ENCODE results near the gene FAM120B. TPM values are rescaled to one million over a fixed set of nuclear protein-coding genes. Genes with fewer than 3 reads are reported as not detected.

Gene FAM120B
- total RNA-seq, 6 experiments from 2014 or later, result 9.5 to 15.7 (median 13.1) TPM

DNA sequence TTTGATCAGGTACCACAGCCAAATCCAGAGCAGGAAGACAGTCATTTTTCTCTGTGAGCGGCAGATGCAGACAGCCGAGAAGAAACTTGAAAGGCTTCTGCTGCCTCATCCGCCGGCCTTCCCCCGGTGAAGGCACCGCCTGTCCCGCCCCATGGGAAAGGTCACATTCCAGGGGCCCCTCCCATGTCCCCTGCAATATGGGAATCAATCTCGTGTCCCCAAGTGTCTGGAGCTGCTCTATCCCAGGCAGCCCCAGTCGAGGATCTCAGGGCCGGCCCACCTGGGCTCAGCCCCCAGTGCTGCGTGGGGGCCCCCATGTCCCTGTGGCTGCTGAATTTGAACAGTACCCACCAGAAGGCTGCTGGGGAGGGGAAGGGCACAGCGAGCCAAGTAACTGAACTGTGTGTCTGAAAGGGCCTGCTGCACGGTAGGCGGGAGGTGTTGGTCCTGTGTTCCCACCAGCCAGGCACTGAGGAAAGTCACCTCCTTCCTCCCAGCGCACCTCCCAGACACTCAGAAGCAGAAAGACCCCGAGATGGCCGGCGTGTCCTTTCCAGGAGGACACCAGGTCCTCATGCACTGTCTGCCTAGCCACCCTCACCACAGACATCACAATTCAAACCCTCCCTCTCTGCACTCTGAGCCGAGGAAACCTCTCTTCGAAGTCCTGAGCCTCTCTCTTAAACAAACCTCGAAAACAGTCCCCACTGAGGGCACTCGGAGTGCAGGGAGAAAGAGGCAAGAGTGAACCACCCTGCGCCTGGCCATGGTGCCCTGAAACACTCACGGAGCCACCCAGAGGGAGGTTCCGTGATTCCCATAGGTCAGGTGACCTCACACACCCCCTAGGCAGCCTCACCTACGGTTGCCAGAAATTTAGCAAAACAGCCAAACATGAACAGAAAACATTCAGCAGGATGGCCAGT lies 147.3 kb downstream of the FAM120B start:
- WGBS (ENCODE audit: insufficient coverage, low coverage, low lambda C conversion rate, missing lambda C conversion rate), result 58% methylated on average over 8 of the region's 26 CpGs
- H3K4me3 ChIP-seq, result no peak overlapping the region

DNA sequence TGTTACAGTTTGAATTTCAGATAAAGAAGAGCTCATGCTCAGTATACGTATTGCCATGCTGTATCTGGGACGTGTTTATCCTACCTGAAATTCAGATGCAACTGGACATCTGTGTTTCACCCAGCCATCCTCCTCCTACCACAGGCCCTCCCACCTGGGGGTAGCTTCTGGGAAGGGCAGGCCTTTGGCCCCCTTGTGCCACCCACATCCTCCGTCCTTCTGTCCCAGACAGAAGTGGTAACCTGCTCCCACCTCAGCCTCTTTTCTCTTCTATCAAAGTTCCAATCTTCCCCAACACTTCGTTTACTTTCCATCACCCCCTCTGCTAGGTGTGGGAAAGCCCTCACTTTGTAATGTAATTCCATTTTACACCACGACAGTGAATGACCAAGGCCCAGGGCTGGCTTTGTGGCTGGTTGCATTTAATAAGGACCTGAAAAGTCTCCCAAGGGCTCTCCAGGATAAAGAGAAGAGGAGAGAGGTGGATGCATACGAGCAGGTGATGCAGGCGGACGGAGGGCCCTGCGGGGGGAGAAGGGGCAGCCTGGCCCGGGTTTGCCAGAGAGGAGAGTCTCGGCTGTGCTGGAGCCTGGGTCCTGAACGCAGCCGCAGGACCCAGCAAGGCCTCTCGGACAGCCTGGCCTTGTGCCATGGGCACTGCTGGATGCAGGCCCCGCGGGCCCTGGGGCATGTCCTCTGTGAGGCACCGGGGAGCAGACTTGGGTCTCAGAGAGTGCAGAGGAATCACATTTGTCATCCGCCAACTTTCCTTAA lies 148.1 kb downstream of the FAM120B start:
- Histone ChIP-seq H3K9me3 (no peaks in the 10 kb centered on the region), H3K4me1 (no peaks in the 10 kb centered on the region), H3K4me3 (no peak overlapping the region), H3K27ac (no peak overlapping the region), H3K36me3 (no peaks in the 10 kb centered on the region), H3K27me3 (no peaks in the 10 kb centered on the region)
- intact Hi-C loops (cut with DNase I), result no loop called here
- TF ChIP-seq POLR2A (IDR thresholded peaks at IDR 0.05), result no peak
- TF ChIP-seq, protein P1, sequence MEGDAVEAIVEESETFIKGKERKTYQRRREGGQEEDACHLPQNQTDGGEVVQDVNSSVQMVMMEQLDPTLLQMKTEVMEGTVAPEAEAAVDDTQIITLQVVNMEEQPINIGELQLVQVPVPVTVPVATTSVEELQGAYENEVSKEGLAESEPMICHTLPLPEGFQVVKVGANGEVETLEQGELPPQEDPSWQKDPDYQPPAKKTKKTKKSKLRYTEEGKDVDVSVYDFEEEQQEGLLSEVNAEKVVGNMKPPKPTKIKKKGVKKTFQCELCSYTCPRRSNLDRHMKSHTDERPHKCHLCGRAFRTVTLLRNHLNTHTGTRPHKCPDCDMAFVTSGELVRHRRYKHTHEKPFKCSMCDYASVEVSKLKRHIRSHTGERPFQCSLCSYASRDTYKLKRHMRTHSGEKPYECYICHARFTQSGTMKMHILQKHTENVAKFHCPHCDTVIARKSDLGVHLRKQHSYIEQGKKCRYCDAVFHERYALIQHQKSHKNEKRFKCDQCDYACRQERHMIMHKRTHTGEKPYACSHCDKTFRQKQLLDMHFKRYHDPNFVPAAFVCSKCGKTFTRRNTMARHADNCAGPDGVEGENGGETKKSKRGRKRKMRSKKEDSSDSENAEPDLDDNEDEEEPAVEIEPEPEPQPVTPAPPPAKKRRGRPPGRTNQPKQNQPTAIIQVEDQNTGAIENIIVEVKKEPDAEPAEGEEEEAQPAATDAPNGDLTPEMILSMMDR (IDR thresholded peaks at IDR 0.05), result no peak
- ATAC-seq (no peak), DNase-seq (no peak)
- 51% methylated on average over 7 of the region's 18 CpGs for WGBS (ENCODE audit: insufficient coverage, low coverage, low lambda C conversion rate, missing lambda C conversion rate)

More for the DNA sequence above, 147.3 kb downstream of the FAM120B start:
- no peak for ATAC-seq
- DNase-seq, result no peak
- intact Hi-C loops (cut with DNase I), result no loop called here
- no peaks in the 10 kb centered on the region for H3K36me3 ChIP-seq
- no peaks in the 10 kb centered on the region for H3K27me3 ChIP-seq
- TF ChIP-seq POLR2A (IDR thresholded peaks at IDR 0.05), result no peak
- TF ChIP-seq, protein P1 (IDR thresholded peaks at IDR 0.05), result no peak
- H3K9me3 ChIP-seq, result no peaks in the 10 kb centered on the region
- H3K27ac ChIP-seq, result no peak overlapping the region
- no peaks in the 10 kb centered on the region for H3K4me1 ChIP-seq

DNA sequence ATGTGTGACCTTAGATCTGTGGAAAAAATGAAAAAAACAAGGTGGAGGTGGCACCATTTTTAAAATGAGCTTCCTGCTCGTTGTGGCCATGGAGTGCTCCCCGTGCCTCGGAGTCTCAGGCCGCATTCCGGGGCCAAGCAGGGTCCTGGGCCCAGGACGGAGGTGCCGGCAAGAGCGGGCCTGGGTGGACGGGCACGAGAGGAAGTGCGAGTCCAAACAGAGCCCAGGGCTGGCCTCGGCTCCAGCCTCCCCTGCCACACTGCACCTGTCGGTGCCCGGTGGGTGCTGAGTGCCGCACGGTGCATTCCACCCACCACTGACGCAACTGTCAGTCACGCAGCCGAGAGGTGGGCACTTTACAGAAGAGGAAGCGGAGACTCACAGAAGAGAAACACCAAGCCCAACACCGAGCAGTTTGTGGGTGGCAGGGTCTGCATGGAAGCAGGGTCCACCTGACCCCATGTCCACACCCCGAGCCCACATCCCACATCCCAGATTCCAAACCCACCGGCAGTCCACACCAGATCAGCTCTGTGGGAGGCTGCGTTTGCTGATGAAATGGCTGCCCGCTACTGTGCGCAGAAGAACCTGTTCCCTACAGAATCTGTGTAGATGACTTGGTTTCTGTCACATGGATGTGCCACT lies 148.9 kb downstream of the FAM120B start:
- intact Hi-C loops (cut with DNase I), result no loop called here
- Histone ChIP-seq H3K36me3 (no peaks in the 10 kb centered on the region), H3K27me3 (no peaks in the 10 kb centered on the region), H3K9me3 (no peaks in the 10 kb centered on the region), H3K4me3 (no peak overlapping the region), H3K27ac (no peak overlapping the region), H3K4me1 (no peaks in the 10 kb centered on the region)
- 83% methylated on average over 18 of the region's 26 CpGs for WGBS (ENCODE audit: insufficient coverage, low coverage, low lambda C conversion rate, missing lambda C conversion rate)
- ATAC-seq (no peak), DNase-seq (no peak)
- TF ChIP-seq, protein P1 (IDR thresholded peaks at IDR 0.05), result no peak
- no peak for TF ChIP-seq POLR2A (IDR thresholded peaks at IDR 0.05)

DNA sequence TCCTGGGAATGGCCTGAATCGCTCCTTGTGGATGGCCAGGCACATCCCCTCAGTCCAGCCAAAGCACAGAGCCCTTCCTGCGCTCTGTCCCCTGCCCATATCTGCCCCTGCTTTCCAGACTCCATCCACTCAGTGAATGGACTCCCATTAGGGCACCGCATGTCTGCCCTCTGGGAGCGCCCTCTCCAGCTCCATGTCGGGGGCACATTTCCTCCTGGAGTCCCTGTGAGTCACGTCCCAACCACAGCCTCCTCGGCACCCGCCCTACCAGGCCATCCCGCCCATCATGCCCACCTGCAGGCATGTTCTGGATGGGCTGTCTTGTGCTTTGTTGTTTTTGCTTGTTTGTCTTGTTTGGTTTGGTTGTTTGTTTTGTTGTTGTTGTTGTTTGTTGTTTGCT lies 149.8 kb downstream of the FAM120B start:
- Histone ChIP-seq H3K27ac (no peak overlapping the region), H3K9me3 (no peaks in the 10 kb centered on the region), H3K4me3 (no peak overlapping the region), H3K4me1 (no peaks in the 10 kb centered on the region), H3K36me3 (no peaks in the 10 kb centered on the region), H3K27me3 (no peaks in the 10 kb centered on the region)
- TF ChIP-seq POLR2A (IDR thresholded peaks at IDR 0.05), result no peak
- TF ChIP-seq, protein P1 (IDR thresholded peaks at IDR 0.05), result no peak
- WGBS (ENCODE audit: insufficient coverage, low coverage, low lambda C conversion rate, missing lambda C conversion rate), result 78% methylated on average over 6 of the region's 9 CpGs
- no peak for ATAC-seq
- DNase-seq, result no peak
- intact Hi-C loops (cut with DNase I), result no loop called here

Small RNAs within 50 kb of the gene (microRNA-seq; reads per million reads assigned to microRNA genes)
- gene MIR4644, result 0 reads per million in 2 donors

Small RNAs within 50 kb of the gene (small RNA-seq; reads per million reads assigned to genes)
- 0 reads per million in 2 experiments for gene MIR4644

Other genes starting within 250 kb of the FAM120B start
- 1 to 10 TPM; 2.0 to 9.6 (median 3.4) TPM for gene DLL1, start 15.7 kb upstream of the FAM120B start, total RNA-seq
- gene PSMB1, start 246.5 kb downstream of the FAM120B start, total RNA-seq, result 100 to 1,000 TPM in 5 of 6 experiments, 10 to 100 TPM in 1; 90.3 to 164 (median 111) TPM
- 1 to 10 TPM; 5.3 to 9.1 (median 5.9) TPM for gene TBP, start 247.6 kb downstream of the FAM120B start, total RNA-seq